Jurkat, Clone E6-1 (cell line): Measurements from ENCODE around the gene MAP3K5.

ENCODE experiments used
- DNase-seq: peaks from one replicate; pipeline ENCODE4 v3.0.0-alpha.2; 2011; ENCODE audit warnings: low read depth, low spot score
- H3K4me3 ChIP-seq: 2 replicates; pipeline ENCODE4 v1.5.1; 2011; ENCODE audit warnings: mild to moderate bottlenecking, low read length, control low read depth, moderate library complexity

MAP3K5 gene

DNA sequence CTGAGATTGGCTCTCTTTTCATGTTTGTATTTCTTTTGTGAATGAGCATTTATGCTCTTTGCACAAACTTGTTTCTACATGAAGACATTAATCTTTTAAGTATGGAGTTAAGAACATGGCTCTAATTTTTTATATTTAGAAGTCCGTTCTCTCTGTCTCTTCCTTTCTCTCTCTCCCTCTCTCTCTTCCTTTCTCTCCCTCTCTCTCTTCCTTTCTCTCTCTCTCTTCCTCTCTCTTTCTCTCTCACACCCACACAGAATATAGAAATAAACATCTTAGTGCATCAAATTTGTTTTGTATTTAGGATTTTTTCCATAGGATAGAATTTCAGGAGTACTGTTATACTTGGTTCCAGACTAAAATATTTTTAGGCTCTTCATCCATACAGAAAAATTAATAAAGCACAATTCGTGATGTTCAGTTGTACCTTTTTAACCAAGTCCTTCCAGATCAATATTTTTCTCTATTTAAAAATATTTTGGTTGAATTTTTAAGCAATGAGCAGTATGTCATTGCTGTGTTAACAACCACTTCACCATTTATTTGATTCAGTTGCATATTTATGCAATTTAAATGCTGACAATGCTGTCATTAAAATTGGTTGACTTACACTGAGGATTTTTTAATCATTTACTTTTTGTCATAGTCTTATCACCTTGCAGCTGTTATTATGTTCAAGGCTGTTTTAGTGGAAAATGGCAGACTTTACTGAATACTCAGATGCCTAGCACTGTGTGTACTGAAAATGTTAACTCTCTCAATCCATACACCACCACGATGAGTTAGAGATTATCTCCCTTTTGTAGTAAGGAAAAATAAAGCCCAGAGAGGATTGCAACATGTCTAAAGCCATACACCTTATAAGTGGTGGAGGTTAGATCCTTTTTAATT lies 129.7 kb downstream of the MAP3K5 start:
- no peak overlapping the region for H3K4me3 ChIP-seq
- no peak for DNase-seq

- no peak for DNase-seq
- no peak overlapping the region for H3K4me3 ChIP-seq
These were observed 131.6 kb downstream of the MAP3K5 start for GRCh38 chr6:136660727-136661126.

DNA sequence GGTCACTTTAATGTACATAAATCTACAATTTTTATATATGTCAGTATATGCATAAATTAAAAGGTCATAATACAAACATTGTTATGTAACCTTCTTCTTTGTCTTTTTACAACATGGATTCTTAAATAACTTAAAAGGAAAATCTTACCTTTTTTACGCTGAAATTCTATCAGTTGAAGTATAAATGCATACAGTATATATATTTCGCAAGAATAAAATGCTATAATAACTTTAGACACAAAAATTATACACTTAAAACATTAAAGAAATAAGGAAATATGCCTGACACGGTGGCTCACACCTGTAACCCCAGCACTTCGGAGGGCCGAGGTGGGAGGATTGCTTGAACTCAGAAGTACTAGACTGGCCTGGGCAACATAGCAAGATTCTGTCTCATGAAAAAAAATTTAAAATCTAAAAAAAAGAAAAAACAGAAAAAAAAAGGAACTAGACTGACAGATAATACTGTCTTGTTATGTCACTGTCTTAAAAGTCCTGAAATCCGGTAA lies 132.2 kb downstream of the MAP3K5 start:
- DNase-seq: no peak

DNA sequence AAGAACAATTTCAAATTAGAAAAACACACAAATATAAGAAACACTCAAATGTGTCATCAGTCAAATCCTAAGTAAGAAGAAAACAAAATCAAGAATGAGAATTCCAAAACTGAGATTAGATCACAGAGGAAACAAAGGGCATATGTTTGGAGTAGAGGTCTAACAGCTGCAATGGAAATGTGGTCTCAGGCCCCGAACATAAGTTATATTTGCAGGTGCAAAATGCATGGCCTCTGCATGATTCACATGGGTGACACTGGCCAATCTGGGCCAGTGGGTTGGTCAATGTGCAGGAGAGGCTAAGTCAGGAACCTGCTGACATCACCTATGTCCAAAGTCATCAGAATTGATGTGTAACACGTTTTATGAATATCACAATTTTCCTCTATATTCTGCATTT lies 133.6 kb downstream of the MAP3K5 start:
- H3K4me3 ChIP-seq: no peak overlapping the region
- no peak for DNase-seq

More for the DNA sequence above, 132.2 kb downstream of the MAP3K5 start:
- no peak overlapping the region for H3K4me3 ChIP-seq

GRCh38 chr6:136657666-136658065 lies 134.6 kb downstream of the MAP3K5 start:
- no peak overlapping the region for H3K4me3 ChIP-seq
- DNase-seq: no peak

- no peak for DNase-seq
- H3K4me3 ChIP-seq: no peak overlapping the region
These were observed 136.2 kb downstream of the MAP3K5 start for GRCh38 chr6:136656121-136656520.

DNA sequence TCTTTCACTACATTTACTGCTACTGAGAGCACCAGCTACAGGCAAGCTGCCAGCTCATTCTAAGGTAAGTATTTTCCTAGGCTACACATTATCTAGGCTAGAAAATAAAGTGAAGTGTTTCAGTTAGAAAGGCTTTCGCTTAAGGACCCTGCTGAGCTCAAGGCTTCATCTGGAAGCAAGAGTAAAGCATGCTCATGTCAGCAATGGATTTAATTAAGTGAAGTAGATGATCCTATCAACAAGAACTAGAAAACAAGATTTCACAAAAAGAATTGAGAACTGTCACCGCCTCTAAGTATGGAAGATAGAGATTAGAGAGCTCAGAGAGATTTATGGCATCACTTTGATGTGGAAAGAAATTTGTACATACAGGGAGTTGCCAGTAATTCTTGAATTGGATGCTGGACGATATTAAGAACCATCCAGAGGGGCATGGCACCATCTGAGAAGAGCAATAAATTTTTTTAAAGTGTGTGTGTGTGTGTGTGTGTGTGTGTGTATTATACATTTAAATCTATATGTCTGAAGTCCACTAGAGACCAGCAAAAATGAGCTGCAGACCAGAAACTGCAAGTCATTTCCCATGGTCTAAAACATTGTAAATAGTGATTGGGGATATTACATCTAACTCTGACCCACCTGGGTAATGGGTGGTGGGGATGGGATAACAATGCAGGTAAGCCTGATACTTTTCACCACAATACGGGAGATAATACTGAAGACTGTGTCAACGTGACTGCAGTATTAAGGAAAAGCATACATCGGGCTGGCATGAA lies 136.8 kb downstream of the MAP3K5 start:
- H3K4me3 ChIP-seq: no peak overlapping the region
- no peak for DNase-seq

DNA sequence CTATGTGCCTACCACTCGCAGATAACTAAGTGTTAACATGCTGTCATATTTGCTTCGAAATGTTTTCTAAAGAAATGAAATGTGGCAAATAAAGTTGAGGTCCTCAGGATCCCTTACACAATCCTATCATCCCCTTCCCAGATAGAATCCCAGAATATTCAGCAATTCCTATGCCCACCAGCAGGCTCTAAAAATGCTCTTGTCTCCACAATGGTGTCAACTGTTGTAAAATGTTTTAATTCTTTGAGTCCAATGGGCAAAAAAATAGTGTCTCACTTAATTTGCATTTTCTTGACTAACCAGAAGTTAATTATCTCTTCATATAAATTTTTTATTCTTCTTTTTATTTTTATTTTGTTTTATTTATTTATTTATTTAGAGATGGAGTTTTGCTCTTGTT lies 138.2 kb downstream of the MAP3K5 start:
- no peak for DNase-seq

DNA sequence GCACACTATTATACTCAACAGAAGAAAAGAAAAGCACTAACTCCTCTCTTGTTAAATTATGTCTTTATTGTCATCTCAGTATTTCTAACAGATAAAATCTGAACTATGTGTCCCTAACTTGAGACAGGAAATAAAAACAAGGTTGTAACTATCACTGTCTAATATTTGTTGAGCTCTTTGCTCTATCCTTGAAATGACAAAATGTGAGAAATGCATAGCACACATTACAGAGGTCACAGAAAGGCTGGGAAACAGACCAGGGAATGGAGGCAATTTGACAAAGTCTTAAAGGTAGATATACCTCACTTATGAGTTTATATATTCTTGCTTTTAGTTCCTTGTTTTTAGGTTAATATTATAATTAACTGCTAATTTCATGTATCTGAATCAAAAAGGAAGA lies 139.6 kb downstream of the MAP3K5 start:
- no peak overlapping the region for H3K4me3 ChIP-seq
- DNase-seq: no peak

More for the DNA sequence above, 138.2 kb downstream of the MAP3K5 start:
- H3K4me3 ChIP-seq: no peak overlapping the region

DNA sequence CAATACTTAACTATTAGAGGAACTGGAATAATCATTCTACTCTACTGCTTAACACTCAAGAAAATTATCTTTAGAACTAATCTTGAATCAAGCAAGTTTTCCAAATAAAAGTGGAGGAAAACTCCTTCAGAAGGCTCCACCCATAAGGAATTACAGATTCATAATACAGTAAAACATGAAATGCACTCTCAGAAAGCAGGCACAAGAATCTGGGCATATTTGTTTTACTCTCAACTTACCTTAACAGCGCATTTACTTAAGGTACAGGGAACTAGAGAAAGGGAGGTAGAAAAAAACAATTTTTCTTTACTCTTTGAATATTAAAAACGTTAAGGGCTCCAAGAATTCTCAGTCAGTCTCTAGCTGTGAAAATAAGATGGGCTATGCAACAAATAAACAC lies 140.3 kb downstream of the MAP3K5 start:
- no peak overlapping the region for H3K4me3 ChIP-seq
- no peak for DNase-seq

GRCh38 chr6:136647363-136647852 lies 144.9 kb downstream of the MAP3K5 start:
- peak; percentile 10 for DNase-seq
- H3K4me3 ChIP-seq: no peak overlapping the region

DNA sequence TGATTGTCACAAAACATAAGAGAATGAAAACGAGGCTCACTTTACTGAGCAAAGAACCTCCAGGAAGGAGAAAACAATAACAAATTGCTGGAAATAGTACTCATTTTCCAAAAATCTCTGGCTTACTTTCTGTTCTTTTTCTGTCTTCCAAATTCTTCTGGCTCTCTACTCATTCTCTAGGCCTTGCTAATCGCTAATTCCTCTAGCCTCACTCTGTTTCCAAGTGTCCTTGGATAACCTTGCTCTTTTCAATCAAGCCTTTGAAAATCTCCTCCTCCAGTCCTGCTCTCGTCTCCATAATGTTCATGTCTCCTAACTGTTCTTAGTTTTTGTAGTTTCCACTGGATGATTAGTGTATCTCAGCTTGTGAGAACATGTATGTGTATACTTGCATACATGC lies 145.9 kb downstream of the MAP3K5 start:
- no peak overlapping the region for H3K4me3 ChIP-seq
- no peak for DNase-seq

GRCh38 chr6:136644597-136644952 lies 147.7 kb downstream of the MAP3K5 start:
- no peak for DNase-seq
- H3K4me3 ChIP-seq: no peak overlapping the region

- DNase-seq: peak; percentile 52
- no peak overlapping the region for H3K4me3 ChIP-seq
These were observed 148.3 kb downstream of the MAP3K5 start for GRCh38 chr6:136643850-136644596.

GRCh38 chr6:136641873-136642465 lies 150.3 kb downstream of the MAP3K5 start:
- H3K4me3 ChIP-seq: no peak overlapping the region
- no peak for DNase-seq

GRCh38 chr6:136641166-136641565 lies 151.1 kb downstream of the MAP3K5 start:
- DNase-seq: no peak
- H3K4me3 ChIP-seq: no peak overlapping the region

DNA sequence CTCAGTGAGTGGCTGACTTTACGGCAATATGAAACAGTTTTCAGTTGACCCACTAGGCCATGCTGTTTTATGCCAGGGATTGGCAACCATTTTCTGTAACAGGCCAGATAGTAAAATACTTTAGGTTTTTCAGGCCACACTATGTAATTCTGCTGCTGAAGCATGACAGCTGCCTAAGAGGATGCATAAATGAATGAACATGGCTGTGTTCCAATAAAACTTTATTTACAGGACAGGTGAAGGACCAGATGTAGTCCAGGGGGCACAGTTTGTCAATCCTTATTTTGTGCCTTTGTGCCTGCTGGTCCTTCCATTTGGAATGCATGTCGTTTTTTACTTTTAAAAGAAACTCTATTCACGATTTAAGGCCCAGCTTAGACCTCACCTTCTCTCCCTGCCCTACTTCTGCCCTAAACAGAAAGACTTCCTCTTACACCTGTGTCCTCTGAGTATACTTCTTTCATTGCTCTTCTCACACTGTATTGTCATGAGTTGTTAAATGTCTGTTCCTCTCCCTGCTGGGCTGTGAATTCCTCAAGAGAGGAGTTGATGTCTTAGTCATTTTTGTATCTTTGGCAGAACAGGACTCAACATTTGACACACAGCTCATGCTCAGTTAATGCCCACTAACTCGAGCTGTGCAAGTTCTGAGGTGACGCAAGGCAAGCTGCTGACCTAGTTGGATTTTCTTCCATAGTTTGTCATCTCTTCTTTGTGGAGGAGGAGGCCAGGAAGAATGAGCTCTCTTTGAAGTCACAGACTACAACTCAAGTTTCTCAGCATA lies 152.0 kb downstream of the MAP3K5 start:
- H3K4me3 ChIP-seq: no peak overlapping the region
- no peak for DNase-seq

DNA sequence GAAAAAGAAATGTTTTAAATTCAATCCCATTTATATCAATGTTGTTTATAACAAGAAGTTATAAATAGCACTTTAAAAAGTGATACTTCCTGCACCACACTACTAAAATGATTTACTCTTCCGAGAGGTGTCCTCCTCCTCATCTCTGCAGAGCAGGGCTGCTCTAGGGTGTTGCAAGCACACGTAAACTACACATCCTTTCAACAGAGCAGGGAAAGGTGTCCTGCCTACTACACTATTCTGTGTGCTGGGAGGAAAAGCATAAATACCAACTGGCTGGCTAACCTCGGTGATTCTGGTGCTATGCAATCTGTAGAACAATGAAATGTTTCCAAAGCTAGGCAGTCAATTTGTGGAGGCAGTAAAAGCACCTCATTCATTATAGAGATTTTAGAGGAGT lies 152.6 kb downstream of the MAP3K5 start:
- no peak for DNase-seq
- no peak overlapping the region for H3K4me3 ChIP-seq
